T-cell (primary cell): Measurements from ENCODE around the gene TP53AIP1. TPM values are rescaled to one million over a fixed set of nuclear protein-coding genes. Genes with fewer than 3 reads are reported as not detected.

Experiments used
- ATAC-seq, 4 experiments: fragments of 200-7000 bp in 3 of 4; fragments of 150-1000 bp in 1 of 4; cut with Tn5 transposase; replicated peaks in 1 of 4; 1 replicate in 3 of 4; 2 replicates in 1 of 4; pipeline ENCODE4 v1.10.0; 2021; ENCODE audit warnings: moderate library complexity in 3 of 4, mild to moderate bottlenecking in 2 of 4, moderate number of reproducible peaks in 1 of 4
- CTCF ChIA-PET, 2 donors: fragments of 300-600 bp; sonication (Branson Sonifier 250); formaldehyde crosslinking; loops; one replicate each; lab custom pipeline; 2022; ENCODE audit warnings: antibody characterized with exemption in 2 of 2; lab: Charles Lee
- POLR2A ChIA-PET, 2 donors: fragments of 300-600 bp; sonication (Branson Sonifier 250); formaldehyde crosslinking; loops; one replicate each; lab custom pipeline; 2022; ENCODE audit warnings: antibody characterized with exemption in 2 of 2; lab: Charles Lee
- DNase-seq, 35 experiments: peaks; one replicate each; pipeline versions ENCODE4 v3.0.0 to v3.0.0-alpha.2; 2013 to 2023
- H3K27ac ChIP-seq: one replicate; pipeline ENCODE4 v1.5.1; 2013; ENCODE audit warnings: low read length
- H3K27me3 ChIP-seq, 2 experiments: replicated peaks in 1 of 2; 1 replicate in 1 of 2; 2 replicates in 1 of 2; pipeline versions ENCODE4 v1.6.1 to v1.7.0; 2013; ENCODE audit warnings: low read length in 1 of 2, mixed read lengths in 1 of 2; ENCODE audit not compliant: control insufficient read depth in 2 of 2, insufficient read depth in 2 of 2; ENCODE audit errors: extremely low read depth in 1 of 2
- H3K36me3 ChIP-seq, 2 donors: 1 replicate in 1 of 2; 2 replicates in 1 of 2; pipeline versions ENCODE4 v1.6.1 to v1.7.0; 2013; ENCODE audit warnings: low read length in 1 of 2; ENCODE audit not compliant: control insufficient read depth in 2 of 2, insufficient read depth in 1 of 2; ENCODE audit errors: extremely low read depth in 1 of 2
- H3K4me1 ChIP-seq, 2 experiments: 1 replicate in 1 of 2; 2 replicates in 1 of 2; pipeline versions ENCODE4 v1.6.1 to v1.7.0; 2013; ENCODE audit warnings: low read length in 2 of 2, mixed read lengths in 1 of 2; ENCODE audit not compliant: insufficient read depth in 2 of 2, control insufficient read depth in 1 of 2; ENCODE audit errors: extremely low read depth in 1 of 2
- H3K4me3 ChIP-seq, 2 donors: 1 replicate in 1 of 2; 2 replicates in 1 of 2; pipeline versions ENCODE4 v1.5.1 to v1.7.0; 2013; ENCODE audit warnings: mild to moderate bottlenecking in 2 of 2, low read length in 1 of 2, moderate library complexity in 1 of 2; ENCODE audit not compliant: control insufficient read depth in 1 of 2; ENCODE audit errors: extremely low read depth in 1 of 2
- H3K9me3 ChIP-seq: 2 replicates; pipeline ENCODE4 v1.7.0; 2013
- H3K27ac Mint-ChIP-seq, 2 donors: one replicate each; pipeline ENCODE4 v1.8.0; 2020 to 2021; ENCODE audit warnings: mild to moderate bottlenecking in 2 of 2, mixed read lengths in 2 of 2
- H3K27me3 Mint-ChIP-seq, 2 donors: one replicate each; pipeline ENCODE4 v1.8.0; 2021 to 2022; ENCODE audit warnings: mixed read lengths in 2 of 2
- H3K36me3 Mint-ChIP-seq: one replicate; pipeline ENCODE4 v1.8.0; 2021; ENCODE audit warnings: mixed read lengths
- H3K4me1 Mint-ChIP-seq, 3 donors: one replicate each; pipeline ENCODE4 v1.8.0; 2020 to 2022; ENCODE audit warnings: mixed read lengths in 3 of 3, mild to moderate bottlenecking in 1 of 3
- H3K4me3 Mint-ChIP-seq, 3 donors: one replicate each; pipeline ENCODE4 v1.8.0; 2020 to 2022; ENCODE audit warnings: mild to moderate bottlenecking in 3 of 3, mixed read lengths in 3 of 3, moderate library complexity in 3 of 3
- H3K9me3 Mint-ChIP-seq, 3 donors: one replicate each; pipeline ENCODE4 v1.8.0; 2020 to 2022; ENCODE audit warnings: mixed read lengths in 3 of 3
- WGBS: methylation state at CpG from one replicate; pipeline ENCODE4 v1.1.5; 2013; ENCODE audit warnings: missing lambda C conversion rate; ENCODE audit not compliant: insufficient coverage; 5-methylcytosine and 5-hydroxymethylcytosine counted together
- total RNA-seq, 35 experiments: library from RNA in 6 of 35; stranded (reverse) in 6 of 35; fragments of 120-200 nt in 1 of 35; gene quantifications; one replicate each; pipeline versions ENCODE4 v1.2.1 to v1.2.4 and lab custom pipeline; 2013 to 2026

The TP53AIP1 gene
- total RNA-seq, 5 donors from 2014 or later (not counting 1 experiment from before 2014, with no cell fraction given), result not detected

- peaks cover 0 to 23% of the 10 kb centered on the region in 2 experiments for H3K27me3 ChIP-seq
- WGBS, result no CpG with 5 or more reads among the region's 3 CpGs
- H3K36me3 ChIP-seq, result no peaks in the 10 kb centered on the region
- POLR2A ChIA-PET, result interaction anchor here in 1 of 2 donors (0.6 kb wide), 1 partner anchor 906 kb away, joined by 3 read pairs; no protein-coding TSS in a partner anchor
- H3K4me3 ChIP-seq, result no peak overlapping the region
- H3K4me1 Mint-ChIP-seq, result peaks cover 10 to 12% (median 12%) of the 10 kb centered on the region in 3 donors
- H3K4me1 ChIP-seq, result no peaks in the 10 kb centered on the region
- no peak for DNase-seq
- H3K9me3 ChIP-seq, result no peaks in the 10 kb centered on the region
- ATAC-seq, result no peak
- H3K9me3 Mint-ChIP-seq, result no peaks in the 10 kb centered on the region
- no peak overlapping the region for H3K4me3 Mint-ChIP-seq
- H3K27me3 Mint-ChIP-seq, result peaks cover 2 to 9% of the 10 kb centered on the region in 2 donors
- no peak overlapping the region for H3K27ac Mint-ChIP-seq
- H3K27ac ChIP-seq, result no peak overlapping the region
- CTCF ChIA-PET, result no interaction called here
- H3K36me3 Mint-ChIP-seq, result no peaks in the 10 kb centered on the region
Observed at GRCh38 chr11:128926000-128926399, 16.7 kb downstream of the TP53AIP1 start.

GRCh38 chr11:128925250-128925600 is 17.4 kb downstream of the TP53AIP1 start:
- Histone ChIP-seq H3K4me1 (no peaks in the 10 kb centered on the region), H3K27me3 (peaks cover 0 to 29% of the 10 kb centered on the region in 2 experiments), H3K36me3 (no peaks in the 10 kb centered on the region), H3K4me3 (no peak overlapping the region), H3K9me3 (no peaks in the 10 kb centered on the region), H3K27ac (no peak overlapping the region)
- POLR2A ChIA-PET, result interaction anchor here in 1 of 2 donors (0.6 kb wide), 1 partner anchor 9 kb away, joined by 3 read pairs; no protein-coding TSS in a partner anchor
- Mint-ChIP-seq H3K27me3 (peaks cover 7 to 15% of the 10 kb centered on the region in 2 donors), H3K4me3 (no peak overlapping the region), H3K4me1 (peaks cover 10 to 12% (median 12%) of the 10 kb centered on the region in 3 donors), H3K36me3 (no peaks in the 10 kb centered on the region), H3K9me3 (no peaks in the 10 kb centered on the region), H3K27ac (no peak overlapping the region)
- DNase-seq (no peak), ATAC-seq (no peak)
- CTCF ChIA-PET, result no interaction called here
- WGBS, result 65% methylated on average over 2 of the region's 2 CpGs

GRCh38 chr11:128924510-128925249 is 18.0 kb downstream of the TP53AIP1 start:
- peaks cover 10 to 12% (median 12%) of the 10 kb centered on the region in 3 donors for H3K4me1 Mint-ChIP-seq
- CTCF ChIA-PET, result no interaction called here
- Histone ChIP-seq H3K4me3 (no peak overlapping the region), H3K9me3 (no peaks in the 10 kb centered on the region), H3K27me3 (peaks cover 0 to 27% of the 10 kb centered on the region in 2 experiments), H3K36me3 (no peaks in the 10 kb centered on the region), H3K27ac (no peak overlapping the region), H3K4me1 (no peaks in the 10 kb centered on the region)
- H3K36me3 Mint-ChIP-seq, result no peaks in the 10 kb centered on the region
- DNase-seq, result no peak
- WGBS, result 69% methylated on average over 13 of the region's 16 CpGs
- no peak overlapping the region for H3K4me3 Mint-ChIP-seq
- no peaks in the 10 kb centered on the region for H3K9me3 Mint-ChIP-seq
- H3K27ac Mint-ChIP-seq, result no peak overlapping the region
- peaks cover 7 to 19% of the 10 kb centered on the region in 2 donors for H3K27me3 Mint-ChIP-seq
- no peak for ATAC-seq
- POLR2A ChIA-PET, result interaction anchor here in 1 of 2 donors (0.6 kb wide), 1 partner anchor 10 kb away, joined by 3 read pairs; no protein-coding TSS in a partner anchor

GRCh38 chr11:128924104-128924503 is 18.6 kb downstream of the TP53AIP1 start:
- no peak overlapping the region for H3K4me3 Mint-ChIP-seq
- Histone ChIP-seq H3K4me3 (no peak overlapping the region), H3K9me3 (no peaks in the 10 kb centered on the region), H3K4me1 (no peaks in the 10 kb centered on the region), H3K27ac (no peak overlapping the region), H3K27me3 (peaks cover 0 to 27% of the 10 kb centered on the region in 2 experiments), H3K36me3 (no peaks in the 10 kb centered on the region)
- no peak for DNase-seq
- ATAC-seq, result no peak
- H3K27me3 Mint-ChIP-seq, result peaks cover 7 to 17% of the 10 kb centered on the region in 2 donors
- H3K9me3 Mint-ChIP-seq, result no peaks in the 10 kb centered on the region
- H3K27ac Mint-ChIP-seq, result no peak overlapping the region
- H3K4me1 Mint-ChIP-seq, result peaks cover 10 to 13% (median 12%) of the 10 kb centered on the region in 3 donors
- POLR2A ChIA-PET, result no interaction called here
- CTCF ChIA-PET, result no interaction called here
- H3K36me3 Mint-ChIP-seq, result no peaks in the 10 kb centered on the region
- 67% methylated on average over 1 of the region's 7 CpGs for WGBS

GRCh38 chr11:128921793-128922192 is 20.9 kb downstream of the TP53AIP1 start:
- Histone ChIP-seq H3K4me3 (no peak overlapping the region), H3K36me3 (no peaks in the 10 kb centered on the region), H3K4me1 (no peaks in the 10 kb centered on the region), H3K27ac (no peak overlapping the region), H3K27me3 (peaks cover 0 to 39% of the 10 kb centered on the region in 2 experiments), H3K9me3 (no peaks in the 10 kb centered on the region)
- H3K4me1 Mint-ChIP-seq, result peaks cover 0 to 3% (median 0%) of the 10 kb centered on the region in 3 donors
- no peak overlapping the region for H3K27ac Mint-ChIP-seq
- H3K27me3 Mint-ChIP-seq, result peaks cover 11 to 25% of the 10 kb centered on the region in 2 donors
- H3K4me3 Mint-ChIP-seq, result no peak overlapping the region
- POLR2A ChIA-PET, result no interaction called here
- CTCF ChIA-PET, result no interaction called here
- H3K36me3 Mint-ChIP-seq, result no peaks in the 10 kb centered on the region
- H3K9me3 Mint-ChIP-seq, result no peaks in the 10 kb centered on the region
- DNase-seq, result no peak
- no peak for ATAC-seq
- WGBS, result 72% methylated on average over 3 of the region's 4 CpGs

GRCh38 chr11:128920666-128921065 is 22.0 kb downstream of the TP53AIP1 start:
- H3K9me3 ChIP-seq, result no peaks in the 10 kb centered on the region
- H3K4me1 ChIP-seq, result no peaks in the 10 kb centered on the region
- no peak overlapping the region for H3K4me3 ChIP-seq
- peaks cover 0 to 3% (median 0%) of the 10 kb centered on the region in 3 donors for H3K4me1 Mint-ChIP-seq
- POLR2A ChIA-PET, result no interaction called here
- peaks cover 0 to 40% of the 10 kb centered on the region in 2 experiments for H3K27me3 ChIP-seq
- peaks cover 11 to 32% of the 10 kb centered on the region in 2 donors for H3K27me3 Mint-ChIP-seq
- no peak for ATAC-seq
- CTCF ChIA-PET, result no interaction called here
- no peaks in the 10 kb centered on the region for H3K9me3 Mint-ChIP-seq
- no peaks in the 10 kb centered on the region for H3K36me3 ChIP-seq
- H3K36me3 Mint-ChIP-seq, result no peaks in the 10 kb centered on the region
- no peak overlapping the region for H3K4me3 Mint-ChIP-seq
- no peak overlapping the region for H3K27ac Mint-ChIP-seq
- WGBS, result 98% methylated on average over 10 of the region's 15 CpGs
- H3K27ac ChIP-seq, result no peak overlapping the region
- DNase-seq, result no peak
